Hematopoietic multipotent progenitor cell treated with erythropoietin and hydrocortisone succinate and interleukin-3 and kit ligand, for 4 days (in vitro differentiated cells): ENCODE measurements around the gene ZNF527.
A peak's percentile ranks its signal among the peaks of the same experiment; 100 is the strongest.
"Not testable (repeated sequence)": the region's sequence is repeated elsewhere in the genome, so short reads cannot be mapped to it uniquely, and the experiment has no call there.

Source experiments
- DNase-seq: peaks from one replicate; pipeline ENCODE4 v3.0.0-alpha.2; 2015

The ZNF527 gene

GRCh38 chr19:37370880-37371661, at the start of gene ZNF527:
TSS of gene ZNF527 (plus strand) at chr19:37371099. CDS start at chr19:37374199, 3,100 bp downstream.
- peak; percentile 98 for DNase-seq

- DNase-seq, result peak; percentile 20
Observed at GRCh38 chr19:37329686-37330085, 41.2 kb upstream of the ZNF527 start.

- no peak for DNase-seq
Observed at GRCh38 chr19:37332839-37333238, 38.1 kb upstream of the ZNF527 start.

- no peak for DNase-seq
Observed at GRCh38 chr19:37333457-37333856, 37.4 kb upstream of the ZNF527 start.

GRCh38 chr19:37334179-37335071, 36.5 kb upstream of the ZNF527 start:
- DNase-seq, result peak; percentile 95

- no peak for DNase-seq
Observed at GRCh38 chr19:37342753-37343152, 28.1 kb upstream of the ZNF527 start.

GRCh38 chr19:37346091-37346490, 24.8 kb upstream of the ZNF527 start:
- no peak for DNase-seq

- no peak for DNase-seq
Observed at GRCh38 chr19:37348060-37348459, 22.8 kb upstream of the ZNF527 start.

- DNase-seq, result no peak
Observed at GRCh38 chr19:37353968-37354367, 16.9 kb upstream of the ZNF527 start.

- DNase-seq, result no peak
Observed at GRCh38 chr19:37355901-37356300, 15.0 kb upstream of the ZNF527 start.

- no peak for DNase-seq
Observed at GRCh38 chr19:37361994-37362393, 8.9 kb upstream of the ZNF527 start.

GRCh38 chr19:37362733-37363132, 8.2 kb upstream of the ZNF527 start:
- peak; percentile 7 for DNase-seq

GRCh38 chr19:37370386-37370879, 466 bp upstream of the ZNF527 start:
- DNase-seq, result not testable (repeated sequence)

- DNase-seq, result no peak
Observed at GRCh38 chr19:37389234-37389633, 18.3 kb downstream of the ZNF527 start.

- not testable (repeated sequence) for DNase-seq
Observed at GRCh38 chr19:37391399-37391798, 20.5 kb downstream of the ZNF527 start.

- DNase-seq, result no peak
Observed at GRCh38 chr19:37401078-37401477, 30.2 kb downstream of the ZNF527 start.

- no peak for DNase-seq
Observed at GRCh38 chr19:37403403-37403802, 32.5 kb downstream of the ZNF527 start.

GRCh38 chr19:37406140-37406846, 35.4 kb downstream of the ZNF527 start:
- DNase-seq, result not testable (repeated sequence)

- no peak for DNase-seq
Observed at GRCh38 chr19:37412700-37413099, 41.8 kb downstream of the ZNF527 start.

- peak; percentile 8 for DNase-seq
Observed at GRCh38 chr19:37413313-37414084, 42.6 kb downstream of the ZNF527 start.
